Measurements from ENCODE around the gene TNFSF10.

DNA sequence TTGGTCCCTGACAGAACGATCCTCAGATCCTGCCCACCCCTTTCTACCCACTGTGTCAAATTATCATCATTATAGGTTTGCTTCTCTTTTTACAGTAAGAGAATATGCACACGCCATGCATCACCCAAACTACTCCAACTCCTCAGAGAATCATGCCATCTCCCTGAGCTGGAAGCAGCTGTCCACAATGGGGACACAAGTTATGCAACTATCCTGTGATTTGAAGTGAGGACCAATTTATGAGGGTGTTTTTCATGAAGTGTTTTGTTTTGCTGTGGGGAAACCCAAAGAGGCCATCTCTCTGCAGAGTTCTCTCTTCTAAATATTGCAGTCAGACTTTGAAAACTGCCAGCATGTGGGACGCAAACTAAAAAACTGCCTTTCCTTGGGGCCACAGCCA lies 35.8 kb upstream of the TNFSF10 start:
- TF ChIP-seq CTCF (IDR thresholded peaks at IDR 0.05; ENCODE audit: low read length), result no peak
- TF ChIP-seq EZH2phosphoT487 (IDR thresholded peaks at IDR 0.05; ENCODE audit: low read length), result no peak
- no peak for TF ChIP-seq EZH2 (optimal IDR thresholded peaks at IDR 0.05; ENCODE audit: low read depth, low read length)

Data from MM.1S (cell line).